HCT116 (cell line): ENCODE data around the gene TUB. TPM values are rescaled to one million over a fixed set of nuclear protein-coding genes. Genes with fewer than 3 reads are reported as not detected.

Experiments used
- ATAC-seq: fragments of 200-7000 bp; cut with Tn5 transposase; 2 replicates; pipeline ENCODE4 v1.9.1; 2020; ENCODE audit warnings: mild to moderate bottlenecking, moderate library complexity
- BruUV-seq: library from RNA; stranded (reverse); fragments of 400-500 nt; replicated peaks from 2 replicates; lab custom pipeline; 2021; lab: Mats Ljungman, UMichigan
- CTCF ChIA-PET: fragments of 300-600 bp; sonication (Branson Sonifier 250); formaldehyde crosslinking; loops from one replicate; lab custom pipeline; 2021; ENCODE audit warnings: antibody characterized with exemption; lab: Charles Lee
- POLR2A ChIA-PET: fragments of 300-600, 350-600 bp; sonication (Branson Sonifier 250); formaldehyde crosslinking; loops from one replicate; lab custom pipeline; 2021; ENCODE audit warnings: antibody characterized with exemption; lab: Charles Lee
- RAD21 ChIA-PET, 2 experiments: fragments of 300-600 bp; sonication (Branson Sonifier 250); formaldehyde crosslinking; loops; one replicate each; lab custom pipeline; 2023; ENCODE audit warnings: low total read pairs in 2 of 2; ENCODE audit not compliant: uncharacterized antibody in 2 of 2, unreplicated experiment in 2 of 2, low non-redundant PET in 1 of 2; lab: Charles Lee
- DNase-seq: peaks from one replicate; pipeline ENCODE4 v3.0.0-alpha.2; 2010; ENCODE audit warnings: low read depth, low spot score
- H2AFZ ChIP-seq: fragments of 200-600 bp; shearing (Covaris generic), sonication (generic); 2 replicates; pipeline ENCODE4 v1.6.1; 2017; ENCODE audit warnings: low read depth, mixed run types, mixed read lengths, antibody characterized with exemption, low read length; ENCODE audit not compliant: poor library complexity, severe bottlenecking
- H3K27ac ChIP-seq: 2 replicates; pipeline ENCODE4 v1.5.1; 2012; ENCODE audit warnings: low read depth, low read length
- H3K27me3 ChIP-seq: fragments of 200-600 bp; sonication (generic); 2 replicates; pipeline ENCODE4 v1.6.1; 2016; ENCODE audit warnings: mixed run types, low read length, mixed read lengths; ENCODE audit not compliant: insufficient read depth
- H3K36me3 ChIP-seq, 2 experiments: fragments of 200-500 bp in 1 of 2; fragments of 200-600 bp in 1 of 2; sonication (Bioruptor generic) in 1 of 2; sonication (generic) in 1 of 2; 2 replicates each; pipeline versions ENCODE4 v1.5.1 to v1.6.1; 2014 to 2016; ENCODE audit warnings: low read length in 2 of 2, inconsistent platforms in 1 of 2, mixed read lengths in 1 of 2, mixed run types in 1 of 2; ENCODE audit not compliant: insufficient read depth in 2 of 2, control insufficient read depth in 1 of 2
- H3K4me1 ChIP-seq, 2 experiments: fragments of 200-600 bp in 1 of 2; sonication (generic) in 1 of 2; 2 replicates each; pipeline versions ENCODE4 v1.5.1 to v1.6.1; 2012 to 2017; ENCODE audit warnings: low read length in 2 of 2, inconsistent platforms in 1 of 2, mild to moderate bottlenecking in 1 of 2, mixed read lengths in 1 of 2, mixed run types in 1 of 2, moderate library complexity in 1 of 2; ENCODE audit not compliant: insufficient read depth in 2 of 2, control insufficient read depth in 1 of 2
- H3K4me2 ChIP-seq: fragments of 200-600 bp; sonication (generic); 2 replicates; pipeline ENCODE4 v1.6.1; 2017; ENCODE audit warnings: mixed run types, low read length, mixed read lengths
- H3K4me3 ChIP-seq, 2 experiments: fragments of 200-600 bp in 1 of 2; sonication (generic) in 1 of 2; replicated peaks in 1 of 2; 2 replicates each; pipeline ENCODE4 v1.5.1; 2011 to 2016; ENCODE audit warnings: low read length in 2 of 2, control low read depth in 1 of 2, low read depth in 1 of 2, mild to moderate bottlenecking in 1 of 2, mixed read lengths in 1 of 2, mixed run types in 1 of 2
- H3K79me2 ChIP-seq: fragments of 200-600 bp; sonication (generic); 2 replicates; pipeline ENCODE4 v1.6.1; 2017; ENCODE audit warnings: mild to moderate bottlenecking, mixed run types, low read length, moderate library complexity, mixed read lengths; ENCODE audit not compliant: insufficient read depth
- H3K9ac ChIP-seq: fragments of 200-600 bp; sonication (generic); 2 replicates; pipeline ENCODE4 v1.6.1; 2016; ENCODE audit warnings: low read length, mixed read lengths
- H3K9me2 ChIP-seq: fragments of 200-600 bp; sonication (generic), shearing (Covaris generic); 2 replicates; pipeline ENCODE4 v1.6.1; 2017; ENCODE audit warnings: mixed run types, mild to moderate bottlenecking, moderate library complexity; ENCODE audit not compliant: insufficient read depth
- H3K9me3 ChIP-seq, 2 experiments: fragments of 200-500 bp in 1 of 2; fragments of 200-600 bp in 1 of 2; sonication (Bioruptor generic) in 1 of 2; sonication (generic) in 1 of 2; 2 replicates each; pipeline ENCODE4 v1.6.1; 2014 to 2017; ENCODE audit warnings: low read length in 2 of 2, mixed read lengths in 2 of 2, inconsistent platforms in 1 of 2, low read depth in 1 of 2, mild to moderate bottlenecking in 1 of 2, mixed run types in 1 of 2, moderate library complexity in 1 of 2; ENCODE audit not compliant: control insufficient read depth in 1 of 2, insufficient read depth in 1 of 2
- H4K20me1 ChIP-seq: fragments of 200-600 bp; sonication (generic), shearing (Covaris generic); 2 replicates; pipeline ENCODE4 v1.6.1; 2017; ENCODE audit warnings: mixed run types, mild to moderate bottlenecking, moderate library complexity; ENCODE audit not compliant: insufficient read depth
- CBX3 ChIP-seq: IDR thresholded peaks from 2 replicates; pipeline ENCODE4 v1.6.1; 2012; ENCODE audit warnings: low read depth
- CEBPB ChIP-seq: IDR thresholded peaks from 2 replicates; pipeline ENCODE4 v1.6.1; 2012; ENCODE audit warnings: low read depth
- CTCF ChIP-seq, 3 experiments: fragments of 200-600 bp in 1 of 3; sonication (generic) in 1 of 3; IDR thresholded peaks in 2 of 3; conservative IDR thresholded peaks in 1 of 3; 2 replicates each; pipeline ENCODE4 v1.5.1; 2012 to 2017; ENCODE audit warnings: low read depth in 2 of 3, low read length in 2 of 3, antibody characterized with exemption in 1 of 3, borderline replicate concordance in 1 of 3, control low read depth in 1 of 3, mild to moderate bottlenecking in 1 of 3, mixed read lengths in 1 of 3, mixed run types in 1 of 3, moderate library complexity in 1 of 3; ENCODE audit not compliant: insufficient read depth in 1 of 3
- ELF1 ChIP-seq: IDR thresholded peaks from 2 replicates; pipeline ENCODE4 v1.6.1; 2012; ENCODE audit warnings: low read depth, borderline replicate concordance
- EZH2 ChIP-seq: fragments of 200-600 bp; sonication (generic); IDR thresholded peaks from 2 replicates; pipeline ENCODE4 v1.6.1; 2017; ENCODE audit warnings: antibody characterized with exemption, mixed run types
- EZH2phosphoT487 ChIP-seq: fragments of 200-600 bp; IDR thresholded peaks from 2 replicates; pipeline ENCODE4 v1.6.1; 2018; ENCODE audit warnings: antibody characterized with exemption, borderline replicate concordance
- FOSL1 ChIP-seq: IDR thresholded peaks from 2 replicates; pipeline ENCODE4 v1.6.1; 2012; ENCODE audit warnings: low read depth
- POLR2A ChIP-seq: IDR thresholded peaks from 2 replicates; pipeline ENCODE4 v1.7.0; 2011; ENCODE audit warnings: borderline replicate concordance; ENCODE audit not compliant: insufficient read depth, insufficient read length; ENCODE audit errors: extremely low read depth
- POLR2AphosphoS5 ChIP-seq: IDR thresholded peaks from 2 replicates; pipeline ENCODE4 v1.6.1; 2011; ENCODE audit warnings: mild to moderate bottlenecking, low read depth, low read length, moderate library complexity
- RAD21 ChIP-seq: IDR thresholded peaks from 2 replicates; pipeline ENCODE4 v1.6.1; 2012; ENCODE audit warnings: low read depth, mild to moderate bottlenecking
- SIN3A ChIP-seq: IDR thresholded peaks from 2 replicates; pipeline ENCODE4 v1.6.1; 2012; ENCODE audit warnings: low read depth
- SP1 ChIP-seq: IDR thresholded peaks from 2 replicates; pipeline ENCODE4 v1.6.1; 2012; ENCODE audit warnings: low read depth
- SRF ChIP-seq: IDR thresholded peaks from 2 replicates; pipeline ENCODE4 v1.6.1; 2012; ENCODE audit warnings: low read depth
- TCF7L2 ChIP-seq: IDR thresholded peaks from 2 replicates; pipeline ENCODE4 v1.7.0; 2011; ENCODE audit warnings: borderline replicate concordance, inconsistent platforms; ENCODE audit not compliant: insufficient read depth, insufficient read length; ENCODE audit errors: extremely low read depth
- YY1 ChIP-seq: IDR thresholded peaks from 2 replicates; pipeline ENCODE4 v1.6.1; 2011; ENCODE audit warnings: low read length, low read depth, moderate library complexity, mild to moderate bottlenecking; ENCODE audit not compliant: insufficient replicate concordance; ENCODE audit errors: extremely low read depth
- ZBTB33 ChIP-seq: IDR thresholded peaks from 2 replicates; pipeline ENCODE4 v1.6.1; 2011; ENCODE audit warnings: mild to moderate bottlenecking, low read length, moderate library complexity; ENCODE audit not compliant: insufficient replicate concordance; ENCODE audit errors: extremely low read depth
- ZFX ChIP-seq: fragments of 450-650 bp; IDR thresholded peaks from 2 replicates; pipeline ENCODE4 v1.6.1; 2017
- ZNF274 ChIP-seq: fragments of 200-500 bp; sonication (Bioruptor generic); IDR thresholded peaks from 2 replicates; pipeline ENCODE4 v1.6.1; 2014; ENCODE audit warnings: mild to moderate bottlenecking, low read depth, low read length, inconsistent platforms
- intact Hi-C: fragments of 100-400 bp; cut with micrococcal nuclease; formaldehyde crosslinking; loops from 2 replicates; pipeline ENCODE4 v1.10.0; 2022
- total RNA-seq: library from RNA; stranded (reverse); gene quantifications from one replicate; pipeline ENCODE4 v1.2.1, GENCODE V29; 2021; ENCODE audit not compliant: unreplicated experiment

The TUB gene
- total RNA-seq, 1 experiment from 2014 or later = 0.02 TPM

GRCh38 chr11:8097062-8097461 lies 16.1 kb downstream of the TUB start:
- no peak for DNase-seq
- ChIA-PET RAD21 (no interaction called here), CTCF (interaction anchor here (8.1 kb wide), 1 partner anchor 91 kb away, joined by 184 read pairs; no protein-coding TSS in a partner anchor), POLR2A (no interaction called here)
- Histone ChIP-seq H3K9me2 (no peaks in the 10 kb centered on the region), H3K9ac (no peak overlapping the region), H3K27me3 (no peaks in the 10 kb centered on the region), H2AFZ (no peak overlapping the region), H3K79me2 (no peaks in the 10 kb centered on the region), H4K20me1 (no peaks in the 10 kb centered on the region), H3K4me3 (no peak overlapping the region), H3K4me2 (no peak overlapping the region), H3K36me3 (no peaks in the 10 kb centered on the region), H3K9me3 (no peaks in the 10 kb centered on the region), H3K4me1 (peaks cover 0 to 10% of the 10 kb centered on the region in 2 experiments; a peak in 2 of 4 replicates), H3K27ac (no peak overlapping the region)
- intact Hi-C loops = loop anchor here (10.0 kb wide), 3 partner anchors 202 to 1002 kb away; no protein-coding TSS in a partner anchor
- BruUV-seq = no TSS peak
- no peak for TF ChIP-seq RAD21
- TF ChIP-seq ZNF274 = no peak
- TF ChIP-seq CTCF (IDR thresholded peaks at IDR 0.05 in 2 of 3, conservative IDR thresholded peaks at IDR 0.05 in 1 of 3; ENCODE audit: borderline replicate concordance in 1 of 3, insufficient read depth in 1 of 3, low read depth in 2 of 3, low read length in 2 of 3) = no peak
- TF ChIP-seq TCF7L2 = no peak
- no peak for TF ChIP-seq SIN3A
- TF ChIP-seq YY1 = no peak
- TF ChIP-seq CBX3 = no peak
- TF ChIP-seq POLR2AphosphoS5 = no peak
- TF ChIP-seq POLR2A = no peak
- no peak for TF ChIP-seq ZFX
- no peak for TF ChIP-seq SRF
- no peak for TF ChIP-seq CEBPB
- TF ChIP-seq FOSL1 = no peak
- no peak for TF ChIP-seq EZH2phosphoT487
- TF ChIP-seq SP1 = no peak
- TF ChIP-seq EZH2 = no peak
- no peak for TF ChIP-seq ELF1
- TF ChIP-seq ZBTB33 = no peak
- ATAC-seq = no peak
